Fibroblast of gingiva (primary cell): ENCODE results near the gene MICAL3.
A peak's percentile ranks its signal among the peaks of the same experiment; 100 is the strongest.
"Not testable (repeated sequence)": the region's sequence is repeated elsewhere in the genome, so short reads cannot be mapped to it uniquely, and the experiment has no call there.

Experiments
- DNase-seq: peaks from one replicate; pipeline ENCODE4 v3.0.0-alpha.2; 2011; ENCODE audit warnings: low read depth

The MICAL3 gene

DNA sequence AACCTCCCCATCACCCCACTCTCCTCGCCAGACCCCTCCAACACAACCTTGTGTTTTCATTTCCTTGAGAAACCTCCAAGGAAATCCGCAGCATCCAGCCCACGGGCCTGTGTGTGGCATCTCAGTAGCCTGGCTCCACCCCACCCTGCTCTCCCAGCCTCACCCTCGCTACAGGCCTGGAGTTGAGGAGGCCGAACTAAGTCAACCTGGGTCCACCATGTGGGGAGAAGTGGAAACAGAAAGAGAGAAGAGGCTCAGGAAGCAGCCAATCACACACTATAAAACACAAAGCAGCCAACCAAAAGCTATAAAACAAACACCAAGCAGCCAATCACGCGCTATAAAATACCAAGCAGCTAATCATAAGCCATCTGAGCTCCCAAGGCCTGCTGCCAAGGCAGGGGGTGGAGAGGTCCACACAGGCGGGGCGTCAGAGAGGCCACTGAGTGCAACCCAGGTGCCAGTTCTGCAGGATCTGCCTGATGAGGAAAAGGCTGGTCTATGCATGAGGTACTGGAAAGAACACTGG is 72.0 kb downstream of the MICAL3 start:
- DNase-seq, result no peak

DNA sequence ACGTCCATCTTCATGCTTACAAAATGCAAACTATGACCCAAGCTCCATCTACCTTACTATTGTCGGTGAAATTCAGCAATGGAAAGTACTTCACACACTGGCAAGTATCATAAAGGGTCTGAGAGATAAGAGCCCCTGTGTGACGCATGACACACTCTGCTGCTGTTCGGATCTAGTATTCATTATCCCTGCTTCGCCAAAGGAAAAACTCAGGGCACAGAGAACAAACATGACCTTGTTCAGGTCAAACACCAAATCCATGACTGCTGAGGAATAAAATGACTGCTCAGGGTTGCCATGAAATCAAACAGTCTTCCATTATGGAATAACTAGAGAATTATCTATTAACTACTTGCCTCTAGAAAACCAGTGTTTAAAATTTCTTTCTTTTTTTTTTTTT is 73.0 kb downstream of the MICAL3 start:
- no peak for DNase-seq

DNA sequence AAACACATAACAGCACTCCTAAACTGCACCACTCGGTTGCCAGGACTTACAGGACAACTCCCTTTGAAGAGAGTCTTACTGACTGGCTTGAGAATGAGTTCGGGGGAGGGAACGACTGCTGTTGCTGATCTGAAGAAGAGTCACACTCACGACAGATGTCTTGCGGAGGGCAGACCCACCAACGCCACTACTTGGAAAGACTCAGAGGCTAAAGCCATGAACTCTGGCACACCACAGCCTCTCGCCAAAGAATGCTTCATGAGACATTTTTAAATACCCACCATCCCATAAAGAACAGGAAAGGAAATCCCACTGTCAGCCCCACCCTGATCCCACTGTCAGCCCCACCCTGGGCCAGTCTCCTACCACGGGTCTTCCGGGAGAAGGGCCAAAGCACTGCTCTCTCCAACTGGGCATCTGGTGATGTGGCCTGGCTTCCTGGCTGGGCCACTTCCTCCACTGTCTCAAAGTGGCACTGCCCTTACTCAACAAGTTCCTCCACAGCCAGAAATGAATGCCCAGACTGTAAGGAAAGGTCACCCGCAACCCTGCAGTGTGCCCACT is 73.6 kb downstream of the MICAL3 start:
- peak; percentile 59 for DNase-seq

DNA sequence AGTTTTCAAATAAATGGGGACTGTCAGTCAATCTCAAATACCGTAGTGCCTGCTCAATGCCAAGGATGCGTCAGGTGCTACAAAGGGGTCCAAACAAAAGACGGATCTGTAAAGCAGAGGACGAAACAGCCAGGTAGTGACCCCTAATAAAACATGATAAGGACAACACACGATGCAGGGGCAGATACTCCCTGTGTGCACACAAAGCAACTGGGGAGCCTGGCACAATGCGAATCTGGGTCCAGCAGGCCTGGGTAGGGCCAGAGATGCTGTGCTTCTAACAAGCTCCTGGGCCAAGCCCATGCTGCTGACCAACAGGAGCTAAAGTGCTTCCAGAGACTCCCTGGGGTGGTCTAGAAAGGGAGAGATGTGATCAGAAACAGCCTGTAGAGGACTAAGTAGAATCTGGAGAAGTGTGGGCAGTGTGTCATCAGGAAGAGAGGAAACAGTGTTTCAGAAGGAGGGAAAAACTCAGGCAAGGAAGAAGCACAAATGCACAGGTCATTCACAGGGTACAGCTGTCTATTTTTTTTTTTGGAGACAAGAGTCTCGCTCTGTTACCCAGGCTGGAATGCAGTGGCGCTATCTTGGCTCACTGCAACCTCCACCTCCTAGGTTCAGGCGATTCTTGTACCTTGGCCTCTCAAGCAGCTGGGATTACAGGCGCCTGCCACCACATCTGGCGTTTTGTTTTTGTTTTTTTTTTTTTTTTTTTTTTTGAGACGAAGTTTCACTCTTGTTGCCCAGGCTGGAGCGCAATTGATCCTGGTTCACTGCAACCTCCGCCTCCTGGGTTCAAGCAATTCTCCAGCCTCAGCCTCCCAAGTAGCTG is 74.5 kb downstream of the MICAL3 start:
- no peak for DNase-seq

DNA sequence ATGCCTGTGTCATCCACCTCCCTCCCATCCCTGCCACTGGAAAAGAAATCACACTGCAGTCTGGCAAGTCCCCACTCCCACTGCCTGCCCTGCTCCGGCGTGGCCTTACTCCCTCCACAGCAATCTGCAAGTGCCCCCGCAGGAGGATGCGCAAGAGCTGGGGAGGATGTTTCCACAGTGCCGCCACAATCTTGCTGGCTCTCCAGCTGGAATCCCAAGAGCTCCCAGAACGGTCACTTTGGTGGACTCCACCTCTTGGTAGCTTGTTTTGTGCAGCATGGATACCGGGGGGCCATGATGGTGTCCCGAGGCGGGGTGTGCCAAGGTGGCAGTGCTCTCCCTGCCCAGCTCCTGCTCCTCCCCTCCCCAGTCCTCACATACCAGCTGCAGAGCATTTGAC is 76.3 kb downstream of the MICAL3 start:
- DNase-seq, result no peak

DNA sequence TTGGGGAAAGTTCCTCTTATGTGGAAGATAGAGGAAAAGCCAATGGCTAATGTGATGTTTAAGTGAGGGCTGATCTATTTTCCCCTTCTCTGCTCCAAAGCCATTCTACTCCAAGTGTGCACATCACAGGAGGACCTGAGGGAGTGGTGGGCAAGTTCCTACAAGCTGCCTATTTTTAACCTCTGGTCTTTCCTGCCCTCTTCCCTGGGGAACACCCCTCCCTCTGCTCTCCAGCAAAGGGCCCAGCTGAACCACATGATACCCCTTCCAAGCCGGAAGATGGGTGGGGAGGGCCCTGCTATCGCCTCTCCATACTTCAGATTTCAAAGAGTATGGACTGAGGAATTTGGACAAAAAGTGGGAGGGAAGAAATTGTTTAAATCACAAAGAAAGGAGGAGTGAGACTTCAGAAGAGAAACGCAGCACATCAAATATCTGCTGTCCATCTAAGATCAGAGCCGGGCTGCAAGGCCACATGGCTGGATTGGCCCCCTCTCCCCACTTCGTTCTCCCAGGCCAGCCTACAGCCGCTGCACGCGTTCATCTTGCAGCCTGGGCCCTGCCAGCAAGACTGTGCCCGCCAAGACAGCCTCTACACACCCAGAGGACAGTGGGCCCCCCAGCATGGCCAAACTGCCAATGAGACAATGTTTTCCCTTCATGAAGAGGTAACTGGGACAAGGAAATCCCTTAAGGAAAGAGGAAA is 77.5 kb downstream of the MICAL3 start:
- no peak for DNase-seq

DNA sequence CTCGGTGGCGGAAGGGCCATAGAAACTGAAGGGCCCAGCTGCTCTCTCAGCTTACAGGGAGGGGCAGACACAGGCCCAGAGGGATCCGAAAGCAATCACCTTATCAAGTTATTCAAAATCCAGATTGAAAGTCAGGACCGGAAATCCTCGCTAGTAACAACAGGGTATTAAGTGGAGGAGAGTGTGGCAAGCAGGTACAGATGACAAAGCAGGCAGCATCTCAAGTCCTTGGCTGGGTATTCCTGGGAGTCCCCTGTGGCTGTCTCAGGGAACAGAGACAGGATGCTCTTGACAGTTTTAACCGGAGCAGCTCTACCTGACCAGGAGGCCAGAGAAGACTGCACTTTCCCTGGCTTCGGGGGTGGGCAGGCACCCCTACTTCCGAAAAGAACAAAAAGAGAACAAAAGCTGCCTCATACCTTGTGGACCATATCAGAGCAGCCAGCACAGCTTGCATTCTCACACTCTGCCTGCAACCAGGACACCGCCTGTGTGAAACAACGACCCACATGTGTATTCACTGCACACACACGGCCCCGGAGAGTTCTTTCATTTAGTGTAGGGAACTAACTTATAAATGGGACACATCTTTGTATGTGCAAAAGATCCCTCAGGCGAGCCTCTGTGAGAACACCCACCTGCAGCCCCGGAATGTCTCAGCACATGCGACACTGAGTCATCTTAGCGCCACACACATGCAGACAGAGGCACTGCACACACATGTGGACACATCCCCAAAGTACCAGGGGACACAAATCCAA is 78.3 kb downstream of the MICAL3 start:
- DNase-seq, result no peak

DNA sequence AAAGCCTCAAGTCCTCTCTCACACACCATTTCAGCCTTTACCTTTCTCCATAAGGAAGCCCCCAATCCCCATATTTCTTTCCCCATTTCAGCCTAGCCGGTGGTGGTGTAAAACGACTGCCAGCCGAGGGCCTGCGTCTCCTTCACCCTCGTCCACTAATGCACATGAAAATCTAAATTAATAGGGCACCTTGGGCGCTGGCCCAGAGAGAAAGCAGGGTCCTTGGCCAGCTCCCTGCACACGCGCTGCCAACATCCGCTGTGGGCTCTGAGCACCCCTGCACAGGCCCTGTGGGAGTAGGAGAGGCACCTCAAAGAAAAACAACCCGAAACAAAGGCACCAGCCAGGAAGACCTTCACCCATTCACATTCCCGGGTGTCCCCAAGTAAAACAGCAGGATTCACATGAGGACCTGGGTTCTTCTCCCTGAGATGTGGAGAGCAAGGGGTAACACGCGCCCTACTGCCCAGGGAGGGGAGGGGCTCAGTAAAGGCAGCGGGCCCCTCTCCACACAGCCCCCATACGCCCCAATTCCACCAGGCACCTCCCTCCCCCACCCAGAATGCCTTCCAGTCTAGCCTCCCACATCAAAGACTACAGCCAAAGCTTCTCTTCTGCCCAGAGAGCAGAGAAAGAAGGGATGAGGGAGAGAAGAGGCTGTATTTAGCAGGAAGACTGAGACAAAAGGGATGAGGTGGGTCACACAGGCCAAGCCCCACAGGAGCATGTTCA is 79.0 kb downstream of the MICAL3 start:
- DNase-seq, result no peak

DNA sequence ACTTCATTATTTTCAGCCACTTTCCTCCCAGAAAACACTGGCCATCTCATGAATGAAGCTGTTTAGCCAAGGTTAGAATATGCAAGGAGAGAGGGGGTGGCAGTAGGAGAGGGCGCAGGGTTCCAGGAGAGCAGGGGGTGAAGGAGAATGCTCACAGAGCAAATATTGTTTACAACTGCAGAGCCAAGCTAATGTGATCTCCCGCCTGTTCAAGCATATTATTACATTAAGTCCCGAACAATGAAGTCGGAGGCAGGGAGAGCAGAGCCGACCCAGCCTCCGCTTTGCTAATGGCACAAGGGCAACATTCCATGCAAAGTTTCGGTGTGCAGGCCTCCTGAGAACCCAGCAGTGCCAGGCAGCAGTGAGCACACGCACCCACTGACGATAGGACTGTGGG is 80.1 kb downstream of the MICAL3 start:
- no peak for DNase-seq

DNA sequence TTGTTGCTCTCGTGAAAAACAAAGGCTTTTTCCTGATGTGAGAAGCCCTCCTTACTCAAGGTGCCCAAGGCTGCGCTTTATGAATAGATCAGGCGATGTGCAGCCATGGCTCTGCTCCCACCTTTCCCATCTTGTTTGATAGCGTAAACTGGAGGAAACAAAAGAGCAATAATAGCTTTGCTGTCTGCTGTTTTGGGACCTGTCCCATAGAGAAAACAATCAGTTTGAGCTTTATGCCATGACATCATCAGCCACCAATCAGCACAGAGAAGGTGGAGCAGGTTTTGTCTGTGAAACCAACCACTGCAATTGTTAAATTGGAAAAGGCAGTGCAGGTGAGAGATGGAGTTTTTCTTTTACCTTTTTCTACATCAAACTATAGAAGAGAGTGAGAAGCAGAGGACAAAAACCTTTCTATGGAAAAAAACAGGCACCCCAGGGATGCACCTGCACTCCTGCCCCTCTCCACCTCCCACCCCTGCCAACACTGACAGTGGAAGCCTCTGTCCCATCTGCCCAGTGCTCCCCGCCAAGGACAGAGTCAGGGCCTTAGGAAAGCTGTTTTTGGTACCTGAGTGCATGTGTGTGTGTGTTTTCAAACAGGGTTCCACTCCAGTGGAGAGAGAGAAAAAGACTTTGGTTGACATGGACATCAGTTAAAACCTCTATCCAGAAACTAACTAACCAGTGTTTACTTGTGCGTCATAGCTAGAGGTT is 80.7 kb downstream of the MICAL3 start:
- no peak for DNase-seq

DNA sequence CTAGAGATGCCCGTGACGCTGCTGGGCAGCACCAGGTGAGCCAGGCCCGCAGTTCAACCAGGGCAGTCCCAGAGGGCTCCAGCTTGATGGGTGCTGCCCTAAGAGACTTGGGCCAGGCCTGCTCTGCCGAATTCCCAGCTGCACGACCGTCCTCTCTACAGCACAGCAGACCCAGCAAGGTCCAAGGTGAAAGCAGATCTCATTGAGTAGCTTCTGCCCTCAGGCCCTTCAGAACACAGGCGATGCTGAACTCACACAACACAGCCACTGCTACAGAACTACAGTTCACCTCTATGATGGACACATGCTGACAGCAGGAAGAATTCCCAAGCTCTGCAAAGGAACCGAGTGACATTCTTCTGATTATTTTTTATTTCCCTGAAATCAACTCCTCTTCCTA is 81.6 kb downstream of the MICAL3 start:
- no peak for DNase-seq

DNA sequence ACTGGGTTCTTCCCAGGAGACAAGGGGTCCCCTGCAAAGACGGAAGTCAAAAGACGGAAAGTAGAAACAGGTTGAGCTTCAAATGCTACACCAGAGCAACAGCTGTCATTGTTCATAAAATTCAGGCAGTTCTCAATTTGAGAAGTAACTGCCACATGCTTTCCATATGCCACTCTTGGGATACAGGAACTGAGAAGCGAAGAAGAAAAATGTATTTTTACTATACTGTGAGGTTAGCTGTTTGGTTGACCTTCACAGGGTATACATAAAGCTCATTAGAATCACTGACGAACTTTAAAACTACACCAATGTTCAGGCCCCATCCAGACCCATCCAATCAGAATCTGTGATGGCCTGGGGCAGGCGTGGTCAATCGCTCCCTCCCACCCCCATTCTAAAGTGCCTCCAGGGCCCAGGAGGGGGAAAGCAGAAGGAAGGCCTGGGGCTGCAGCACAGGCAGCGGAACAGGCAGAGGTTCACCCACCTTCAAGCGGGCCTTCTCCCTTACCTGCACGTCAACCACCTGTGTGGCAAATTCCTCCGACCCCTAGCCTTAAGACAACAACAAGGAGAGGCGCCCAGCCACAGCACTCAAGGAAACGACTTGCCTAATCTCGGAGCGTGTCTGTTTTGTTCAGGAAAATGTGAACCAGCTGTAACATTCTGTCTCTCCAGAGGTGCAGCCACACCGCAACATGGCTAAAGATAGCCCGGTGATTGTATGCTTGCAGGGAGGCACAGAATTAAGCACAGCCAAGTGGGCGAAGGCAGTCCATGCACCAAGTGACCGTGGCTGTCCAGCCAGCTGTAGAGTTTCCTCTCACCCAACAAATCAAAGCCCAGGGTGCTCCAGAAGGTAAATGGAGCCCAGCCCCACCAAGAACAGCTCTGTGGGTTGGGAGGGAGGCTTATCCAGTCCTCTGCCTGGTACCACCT is 82.6 kb downstream of the MICAL3 start:
- DNase-seq, result no peak

DNA sequence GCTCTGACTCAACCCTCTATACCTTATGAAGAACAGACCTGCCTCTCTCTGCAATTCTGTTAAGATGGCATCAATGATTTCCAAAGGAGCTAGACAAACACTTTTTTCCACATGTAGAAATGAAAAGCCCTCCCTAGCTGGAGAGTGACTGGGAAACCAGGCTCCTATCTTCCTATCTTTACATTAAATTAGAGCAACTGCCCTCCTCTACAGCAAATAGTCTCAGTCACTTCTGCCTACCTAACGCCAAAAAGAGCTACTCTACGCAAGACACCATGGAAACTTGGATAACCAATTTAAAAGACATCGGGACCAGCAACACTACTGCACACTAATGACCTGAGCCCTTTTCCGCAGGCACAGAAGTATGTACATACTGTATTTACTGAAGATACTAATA is 84.8 kb downstream of the MICAL3 start:
- no peak for DNase-seq

DNA sequence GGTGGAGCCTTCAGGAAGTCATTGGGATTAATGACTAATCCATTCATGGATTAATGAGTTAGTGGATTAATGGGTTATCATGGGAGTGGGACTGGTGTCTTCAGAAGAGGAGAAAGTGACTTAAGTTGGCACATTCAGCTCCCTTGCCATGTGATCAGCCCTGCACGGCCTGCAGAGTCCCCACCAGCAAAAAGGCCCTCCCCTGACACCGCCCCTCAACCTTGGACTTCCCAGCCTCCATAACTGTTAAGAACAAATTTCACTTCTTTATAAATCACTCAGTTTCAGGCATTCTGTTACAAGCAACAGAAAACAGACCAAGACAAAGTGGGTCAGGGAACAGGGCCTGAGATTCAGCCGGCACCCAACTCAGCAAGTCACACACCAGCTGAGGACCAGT is 85.3 kb downstream of the MICAL3 start:
- no peak for DNase-seq

DNA sequence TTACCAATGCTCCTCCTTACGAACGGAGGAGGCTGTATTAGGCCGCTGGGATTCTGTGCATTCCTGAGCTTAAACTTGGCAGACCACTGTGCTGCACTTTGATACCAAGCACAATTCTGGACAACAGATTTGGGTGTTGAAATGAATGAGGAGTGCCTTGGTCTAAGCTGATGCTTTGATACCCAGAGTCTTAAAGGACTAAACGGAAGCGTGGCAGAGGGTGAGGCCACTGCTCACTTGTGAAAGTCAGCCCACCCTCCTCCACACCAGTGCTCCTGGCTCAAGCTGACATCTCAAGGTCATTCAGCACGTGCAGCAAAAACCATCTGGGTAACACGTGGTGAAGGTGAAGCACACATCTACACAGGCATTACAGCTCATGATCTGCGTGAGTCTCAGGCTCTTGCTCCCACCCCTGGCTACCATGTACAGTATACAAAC is 85.9 kb downstream of the MICAL3 start:
- no peak for DNase-seq

DNA sequence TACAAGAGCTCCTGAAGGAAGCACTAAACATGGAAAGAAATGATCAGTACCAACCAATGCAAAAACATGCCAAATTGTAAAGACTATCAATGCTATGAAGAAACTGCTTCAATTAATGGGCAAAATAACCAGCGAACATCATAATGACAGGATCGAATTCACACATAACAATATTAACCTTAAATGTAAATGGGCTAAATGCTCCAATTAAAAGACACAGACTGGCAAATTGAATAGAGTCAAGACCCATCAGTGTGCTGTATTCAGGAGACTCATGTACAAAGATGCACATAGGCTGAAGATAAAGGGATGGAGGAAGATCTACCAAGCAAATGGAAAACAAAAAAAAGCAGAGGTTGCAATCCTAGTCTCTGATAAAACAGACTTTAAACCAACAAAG is 91.9 kb downstream of the MICAL3 start:
- DNase-seq, result not testable (repeated sequence)

DNA sequence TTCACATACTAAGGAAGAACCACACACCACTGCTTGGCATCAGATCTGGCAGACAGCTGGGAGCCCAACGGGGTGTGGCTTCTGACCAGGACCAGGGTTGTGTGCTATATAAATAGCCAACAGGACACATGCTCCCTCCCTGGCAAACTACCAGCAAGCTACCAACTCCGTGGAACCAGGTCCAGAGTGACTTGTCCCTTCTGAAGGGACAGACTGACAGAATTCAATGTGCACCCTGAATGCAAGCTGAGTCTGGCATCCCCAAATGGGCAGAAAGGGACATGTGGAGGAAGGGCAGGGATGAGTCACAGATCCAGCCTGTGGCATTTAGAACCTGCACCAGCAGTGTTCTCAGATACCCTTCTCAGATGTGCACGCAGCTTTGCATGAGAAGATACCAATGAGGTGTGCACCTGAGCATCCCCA is 92.9 kb downstream of the MICAL3 start:
- peak; percentile 42 for DNase-seq

DNA sequence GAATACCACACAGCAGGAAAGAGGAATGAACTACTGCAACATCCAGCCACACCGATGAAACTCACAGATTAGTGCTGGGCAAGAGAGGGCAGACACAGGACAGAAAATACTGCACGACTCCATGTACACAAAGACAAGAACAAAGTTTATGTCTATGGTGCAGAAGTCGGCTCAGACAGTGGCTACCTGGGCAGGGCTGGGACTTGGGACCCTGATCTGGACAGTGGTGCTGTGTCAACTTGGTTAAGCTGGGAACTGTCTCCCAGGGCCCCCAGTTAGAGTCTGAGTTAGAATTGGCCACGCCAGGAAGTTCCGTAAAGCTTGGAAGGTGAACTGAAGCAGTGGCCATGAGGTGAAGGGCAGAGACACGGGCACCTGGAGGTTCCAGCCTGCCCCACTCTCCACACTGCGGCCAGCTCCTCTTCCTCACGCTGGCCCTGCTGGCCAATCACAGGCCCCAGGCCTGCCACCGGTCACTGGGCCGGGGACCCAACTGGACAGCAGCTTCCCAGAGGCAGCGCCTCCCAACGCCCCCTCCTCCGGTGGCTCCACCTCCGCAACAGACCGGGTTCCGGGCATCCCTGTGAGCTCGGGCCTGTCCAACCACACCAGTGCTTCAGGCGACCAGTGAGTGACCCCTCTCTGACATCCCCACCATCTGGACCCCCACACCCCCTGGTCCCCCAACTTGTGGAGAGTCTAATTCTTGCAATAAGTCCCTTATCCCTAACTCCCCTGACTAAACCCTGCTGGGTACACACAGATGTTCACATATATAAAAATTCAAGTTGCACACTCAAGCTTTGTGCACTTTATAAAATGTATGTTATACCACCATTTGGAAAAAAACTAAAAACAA is 93.7 kb downstream of the MICAL3 start:
- DNase-seq, result no peak

DNA sequence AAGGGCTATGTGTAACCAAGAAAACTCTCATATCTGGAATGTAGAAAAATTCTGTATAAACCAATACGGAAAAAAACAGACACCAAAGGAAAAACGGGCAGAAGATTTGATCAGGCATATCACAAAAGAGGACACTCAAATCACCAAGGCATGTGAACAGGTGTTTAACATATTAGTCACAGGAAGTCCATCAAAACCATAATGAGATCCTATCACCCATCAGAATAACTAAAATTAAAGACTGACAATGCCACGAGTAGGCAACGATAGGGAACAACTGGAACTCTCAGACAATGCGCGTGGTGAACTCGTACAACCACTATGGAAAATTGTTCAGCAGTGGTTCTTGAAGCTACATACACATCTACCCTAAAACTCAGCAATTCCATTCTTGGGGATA is 94.5 kb downstream of the MICAL3 start:
- no peak for DNase-seq
